Breast epithelium (tissue), 3 donors: Measurements from ENCODE around the gene RYR3.

Experiments
- CTCF ChIP-seq, 3 donors: fragments of 450-650 bp; IDR thresholded peaks; one replicate each; pipeline ENCODE4 v1.5.1; 2016 to 2017; ENCODE audit warnings: antibody characterized with exemption in 3 of 3, mild to moderate bottlenecking in 3 of 3, moderate library complexity in 3 of 3
- POLR2A ChIP-seq: fragments of 450-650 bp; IDR thresholded peaks from one replicate; pipeline ENCODE4 v1.6.1; 2016; ENCODE audit warnings: antibody characterized with exemption, mild to moderate bottlenecking, moderate library complexity

GRCh38 chr15:33810073-33810595, 499.4 kb downstream of the RYR3 start:
- TF ChIP-seq CTCF (IDR thresholded peaks at IDR 0.05) (no peak), POLR2A (no peak)
